ENCODE data around the gene DERL2.
"Not testable (repeated sequence)": the region's sequence is repeated elsewhere in the genome, so short reads cannot be mapped to it uniquely, and the experiment has no call there.

DERL2 gene

DNA sequence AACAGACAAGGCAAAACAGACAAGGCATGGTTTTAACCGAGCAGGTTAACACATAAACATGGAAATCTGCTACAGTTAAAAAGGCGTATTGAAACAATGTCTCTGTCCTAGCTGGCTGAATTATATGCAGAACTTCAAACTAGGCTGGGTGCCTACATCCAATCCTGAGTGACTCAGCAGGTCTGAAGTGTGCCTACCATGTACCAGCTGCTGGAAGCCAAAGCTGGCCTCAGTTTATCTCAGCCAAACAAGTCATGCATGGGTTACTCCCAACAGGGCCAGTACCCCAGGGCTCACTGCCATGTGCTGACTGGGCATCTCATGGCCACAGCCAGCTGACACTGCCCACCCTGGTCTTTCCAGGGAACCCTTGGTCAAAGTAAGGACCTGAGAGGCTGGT, 51.0 kb downstream of the DERL2 start:
- H3K27ac Mint-ChIP-seq = no peak overlapping the region
- H3K36me3 Mint-ChIP-seq = peaks cover 97% of the 10 kb centered on the region
- H3K4me1 Mint-ChIP-seq = peaks cover 48% of the 10 kb centered on the region
- no peaks in the 10 kb centered on the region for H3K9me3 Mint-ChIP-seq
- DNase-seq (ENCODE audit: low spot score in 2 of 2) (no peak), ATAC-seq (no peak)
- H3K4me3 Mint-ChIP-seq = no peak overlapping the region

- Mint-ChIP-seq H3K4me3 (no peak overlapping the region), H3K27ac (peak overlapping the region; percentile 67), H3K36me3 (peaks cover 76% of the 10 kb centered on the region), H3K4me1 (peaks cover 24% of the 10 kb centered on the region), H3K9me3 (no peaks in the 10 kb centered on the region)
- no peak for ATAC-seq
- DNase-seq (ENCODE audit: low spot score in 2 of 2) = no peak
Observed at GRCh38 chr17:5431949-5432556, 53.9 kb downstream of the DERL2 start.

- H3K36me3 Mint-ChIP-seq = peaks cover 67% of the 10 kb centered on the region
- ATAC-seq; H3K4me3 Mint-ChIP-seq; H3K9me3 Mint-ChIP-seq; DNase-seq (ENCODE audit: low spot score in 2 of 2): not testable (repeated sequence)
- H3K4me1 Mint-ChIP-seq = peaks cover 16% of the 10 kb centered on the region
- H3K27ac Mint-ChIP-seq = peak overlapping the region; percentile 81
Observed at GRCh38 chr17:5431234-5431633, 54.7 kb downstream of the DERL2 start.

GRCh38 chr17:5430413-5430999, 55.5 kb downstream of the DERL2 start:
- DNase-seq (ENCODE audit: low spot score in 2 of 2) = no peak
- Mint-ChIP-seq H3K27ac (peak overlapping the region; percentile 81), H3K9me3 (no peaks in the 10 kb centered on the region), H3K4me1 (peaks cover 12% of the 10 kb centered on the region), H3K4me3 (no peak overlapping the region), H3K36me3 (peaks cover 60% of the 10 kb centered on the region)
- no peak for ATAC-seq

DNA sequence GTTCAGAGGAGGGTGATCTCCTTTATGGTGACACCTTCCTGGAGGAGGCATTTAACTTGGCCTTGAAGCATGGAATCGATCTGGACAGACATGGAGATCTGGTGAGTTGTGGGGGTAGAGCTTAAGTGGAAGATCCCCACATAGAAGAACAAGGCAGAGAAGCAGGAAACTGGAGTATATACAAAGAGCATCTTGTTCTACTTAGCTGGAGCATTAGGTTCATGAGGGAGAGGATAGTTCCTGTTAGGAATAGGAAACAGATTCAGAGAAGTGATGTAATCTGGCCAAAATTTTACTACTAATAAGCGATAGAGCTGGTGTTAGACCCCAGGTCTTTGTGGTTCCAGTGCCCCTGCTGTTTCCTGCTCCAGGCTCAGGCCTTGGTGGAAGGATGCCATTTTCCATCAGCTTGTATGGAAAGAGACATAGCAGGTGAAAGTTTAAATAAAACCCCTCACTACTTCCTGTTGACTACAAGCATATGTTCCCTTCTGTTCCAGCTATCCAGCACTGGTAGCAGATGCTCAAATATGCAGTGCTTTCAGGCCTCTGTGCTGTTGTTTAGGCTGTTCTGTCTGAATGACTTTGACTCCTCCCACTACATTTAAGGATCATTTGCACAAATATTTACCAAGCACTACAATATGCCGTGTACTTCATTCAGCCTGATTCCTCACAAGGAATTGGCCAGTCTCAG, 56.6 kb downstream of the DERL2 start:
- Mint-ChIP-seq H3K4me3 (no peak overlapping the region), H3K36me3 (peaks cover 48% of the 10 kb centered on the region), H3K27ac (peak overlapping the region; percentile 41), H3K9me3 (no peaks in the 10 kb centered on the region), H3K4me1 (peaks cover 7% of the 10 kb centered on the region)
- no peak for DNase-seq (ENCODE audit: low spot score in 2 of 2)
- ATAC-seq = no peak

- Mint-ChIP-seq H3K36me3 (peaks cover 13% of the 10 kb centered on the region), H3K4me1 (peaks cover 17% of the 10 kb centered on the region)
Observed at GRCh38 chr17:5425826-5426225, 60.2 kb downstream of the DERL2 start.

DNA sequence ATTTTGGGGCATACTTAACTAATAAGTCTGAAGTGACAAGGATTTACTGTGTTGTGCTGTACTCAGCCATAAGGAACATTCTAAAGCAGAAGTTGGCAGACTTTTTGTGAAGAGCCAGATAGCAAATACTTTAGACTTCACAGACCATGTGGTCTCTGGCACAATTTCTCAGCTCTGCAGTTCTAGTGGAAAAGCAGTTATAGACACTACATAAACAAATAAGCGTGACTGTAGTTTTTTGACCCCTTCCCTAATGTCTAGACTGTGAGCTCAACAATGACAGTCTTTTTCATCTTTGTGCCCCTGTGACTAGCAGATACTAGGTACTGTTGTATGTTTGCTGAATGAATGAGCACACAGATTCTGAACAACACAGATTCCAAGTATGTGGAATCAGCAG, 61.1 kb downstream of the DERL2 start:
- Mint-ChIP-seq H3K27ac (no peak overlapping the region), H3K9me3 (no peaks in the 10 kb centered on the region), H3K4me1 (peaks cover 18% of the 10 kb centered on the region), H3K4me3 (no peak overlapping the region), H3K36me3 (peaks cover 4% of the 10 kb centered on the region)
- DNase-seq (ENCODE audit: low spot score in 2 of 2) = no peak
- ATAC-seq = no peak

More at GRCh38 chr17:5425826-5426225, 60.2 kb downstream of the DERL2 start:
- no peak overlapping the region for H3K27ac Mint-ChIP-seq
- DNase-seq (ENCODE audit: low spot score in 2 of 2) (no peak), ATAC-seq (no peak)
- H3K9me3 Mint-ChIP-seq = no peaks in the 10 kb centered on the region
- H3K4me3 Mint-ChIP-seq = no peak overlapping the region

DNA sequence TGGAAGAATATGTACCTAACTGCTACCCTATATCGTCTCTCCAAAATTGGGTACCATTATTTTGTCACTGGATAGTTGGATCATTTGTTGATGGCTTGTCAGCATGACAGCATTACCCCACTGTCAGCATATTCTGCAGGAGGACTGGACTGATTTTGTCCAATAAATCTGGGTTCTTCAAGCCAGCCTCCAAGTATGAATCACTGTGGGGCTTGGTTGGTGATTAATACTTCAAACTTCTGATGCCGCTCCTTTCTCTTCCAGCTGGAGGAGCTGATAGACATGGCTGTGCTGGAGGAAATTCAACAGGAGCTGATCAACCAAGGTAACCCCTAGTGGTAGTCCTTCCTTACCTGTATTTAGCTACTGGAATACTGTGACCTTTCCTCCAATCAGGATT, 63.5 kb downstream of the DERL2 start:
- Mint-ChIP-seq H3K9me3 (no peaks in the 10 kb centered on the region), H3K4me3 (no peak overlapping the region), H3K27ac (no peak overlapping the region), H3K36me3 (no peaks in the 10 kb centered on the region), H3K4me1 (peaks cover 18% of the 10 kb centered on the region)
- ATAC-seq (no peak), DNase-seq (ENCODE audit: low spot score in 2 of 2) (no peak)
